GM23338 (cell line): Measurements from ENCODE around the gene CD300E. TPM values are rescaled to one million over a fixed set of nuclear protein-coding genes. Genes with fewer than 3 reads are reported as not detected.
A peak's percentile ranks its signal among the peaks of the same experiment; 100 is the strongest.

ENCODE experiments used
- ATAC-seq: fragments of 200-7000 bp; cut with Tn5 transposase; 3 replicates; pipeline ENCODE4 v1.9.1; 2020
- DNase-seq: peaks from one replicate; pipeline ENCODE4 v3.0.0-alpha.2; 2015; ENCODE audit warnings: low spot score
- H2AFZ ChIP-seq: fragments of 200-600 bp; sonication (generic); 2 replicates; pipeline ENCODE4 v1.8.0; 2016; ENCODE audit warnings: antibody characterized with exemption, mild to moderate bottlenecking, moderate library complexity
- H3F3A ChIP-seq: fragments of 200-600 bp; sonication (generic); replicated peaks from 2 replicates; pipeline ENCODE4 v1.8.0; 2017; ENCODE audit warnings: antibody characterized with exemption, mixed run types, low read depth
- H3K27ac ChIP-seq: fragments of 200-600 bp; sonication (generic); 2 replicates; pipeline ENCODE4 v1.6.1; 2016; ENCODE audit warnings: low read depth
- H3K27me3 ChIP-seq: fragments of 200-600 bp; sonication (generic); 2 replicates; pipeline ENCODE4 v1.8.0; 2016; ENCODE audit warnings: mild to moderate bottlenecking, mixed run types, moderate library complexity; ENCODE audit not compliant: insufficient read depth
- H3K36me3 ChIP-seq: fragments of 200-600 bp; sonication (generic); 2 replicates; pipeline ENCODE4 v1.8.0; 2016; ENCODE audit warnings: mild to moderate bottlenecking; ENCODE audit not compliant: insufficient read depth
- H3K4me1 ChIP-seq: fragments of 200-600 bp; sonication (generic); 2 replicates; pipeline ENCODE4 v1.8.0; 2016; ENCODE audit warnings: mild to moderate bottlenecking, moderate library complexity; ENCODE audit not compliant: insufficient read depth
- H3K4me2 ChIP-seq: fragments of 200-600 bp; sonication (generic); 2 replicates; pipeline ENCODE4 v1.7.1; 2017; ENCODE audit warnings: mixed run types
- H3K4me3 ChIP-seq: fragments of 200-600 bp; sonication (generic); 2 replicates; pipeline ENCODE4 v1.6.1; 2016; ENCODE audit warnings: mixed run types
- H3K79me2 ChIP-seq: fragments of 200-600 bp; sonication (generic); replicated peaks from 2 replicates; pipeline ENCODE4 v1.8.0; 2017; ENCODE audit warnings: mild to moderate bottlenecking; ENCODE audit not compliant: insufficient read depth
- H3K9me2 ChIP-seq: fragments of 200-600 bp; sonication (generic); 2 replicates; pipeline ENCODE4 v1.8.0; 2017; ENCODE audit not compliant: insufficient read depth
- H4K20me1 ChIP-seq: fragments of 200-600 bp; sonication (generic); replicated peaks from 2 replicates; pipeline ENCODE4 v1.8.0; 2017; ENCODE audit warnings: mild to moderate bottlenecking; ENCODE audit not compliant: insufficient read depth
- H3K27ac Mint-ChIP-seq: 2 replicates; pipeline ENCODE4 v1.8.0; 2020; ENCODE audit warnings: inconsistent platforms, mild to moderate bottlenecking, moderate library complexity, mixed read lengths
- H3K27me3 Mint-ChIP-seq: 3 replicates; pipeline ENCODE4 v1.8.0; 2022; ENCODE audit warnings: low read depth, mild to moderate bottlenecking, moderate library complexity, mixed read lengths, inconsistent platforms; ENCODE audit not compliant: insufficient read depth, poor library complexity
- H3K36me3 Mint-ChIP-seq: 3 replicates; pipeline ENCODE4 v1.8.0; 2021; ENCODE audit warnings: low read depth, mild to moderate bottlenecking, inconsistent platforms, moderate library complexity, mixed read lengths
- H3K4me1 Mint-ChIP-seq: 3 replicates; pipeline ENCODE4 v1.8.0; 2020; ENCODE audit warnings: mild to moderate bottlenecking, inconsistent platforms, mixed read lengths
- H3K4me3 Mint-ChIP-seq: 3 replicates; pipeline ENCODE4 v1.8.0; 2021; ENCODE audit warnings: moderate library complexity, mild to moderate bottlenecking, inconsistent platforms, mixed read lengths
- H3K9me3 Mint-ChIP-seq: 3 replicates; pipeline ENCODE4 v1.8.0; 2020; ENCODE audit warnings: moderate library complexity, mild to moderate bottlenecking, inconsistent platforms, mixed read lengths
- CTCF ChIP-seq, 2 experiments: fragments of 200-600 bp in 1 of 2; sonication (generic) in 1 of 2; conservative IDR thresholded peaks; 2 replicates each; pipeline versions ENCODE4 v1.5.1 to v1.6.1; 2016 to 2017; ENCODE audit warnings: antibody characterized with exemption in 2 of 2, low read depth in 2 of 2, mild to moderate bottlenecking in 2 of 2, moderate library complexity in 1 of 2
- NANOG ChIP-seq: IDR thresholded peaks from 2 replicates; pipeline ENCODE4 v1.6.1; 2016; ENCODE audit warnings: antibody characterized with exemption, borderline replicate concordance
- POLR2AphosphoS5 ChIP-seq: IDR thresholded peaks from 2 replicates; pipeline ENCODE4 v1.6.1; 2016; ENCODE audit warnings: antibody characterized with exemption, low read depth
- REST ChIP-seq: IDR thresholded peaks from one replicate; pipeline ENCODE4 v1.6.1; 2018; ENCODE audit warnings: antibody characterized with exemption; ENCODE audit not compliant: unreplicated experiment
- STAT1 ChIP-seq: IDR thresholded peaks from one replicate; pipeline ENCODE4 v1.6.1; 2016; ENCODE audit warnings: antibody characterized with exemption; ENCODE audit not compliant: unreplicated experiment
- ZNF114 ChIP-seq: fragments of 250-450 bp; sonication (Bioruptor Pico); IDR thresholded peaks from 2 replicates; pipeline ENCODE4 v1.5.0; 2020; ENCODE audit warnings: mild to moderate bottlenecking, moderate library complexity
- ZNF331 ChIP-seq: fragments of 250-450 bp; sonication (Bioruptor Pico); IDR thresholded peaks from 2 replicates; pipeline ENCODE4 v1.5.0; 2020; ENCODE audit warnings: low read depth, mild to moderate bottlenecking, moderate library complexity
- ZNF462 ChIP-seq: fragments of 250-450 bp; sonication (Bioruptor Pico); IDR thresholded peaks from 2 replicates; pipeline ENCODE4 v1.5.0; 2020; ENCODE audit warnings: mild to moderate bottlenecking, moderate library complexity
- polyA plus RNA-seq: library from polyadenylated mRNA; unstranded; fragments of >200 nt; fragmentation: Nextera tagmentation; extraction: Ambion mirVana; gene quantifications from 2 replicates; pipeline ENCODE4 v1.2.1, GENCODE V29; 2016
- total RNA-seq: library from RNA; depleted of rRNA; stranded (reverse); fragments of >200 nt; shearing (Covaris generic); gene quantifications from 2 replicates; pipeline ENCODE4 v1.2.3, GENCODE V29; 2014

The CD300E gene
- total and polyA plus RNA-seq, 2 experiments from 2014 or later = not detected

GRCh38 chr17:74670329-74670728 lies 46.8 kb upstream of the CD300E start:
- Histone ChIP-seq H3K9me2 (no peaks in the 10 kb centered on the region), H3K4me1 (no peaks in the 10 kb centered on the region; the same call in 1 of the 2 replicates), H3K79me2 (no peaks in the 10 kb centered on the region), H4K20me1 (peaks cover 5% of the 10 kb centered on the region), H2AFZ (no peak overlapping the region), H3F3A (no peaks in the 10 kb centered on the region), H3K27ac (no peak overlapping the region), H3K36me3 (no peaks in the 10 kb centered on the region), H3K4me3 (peak overlapping the region; percentile 46; the same call in 1 of the 2 replicates), H3K27me3 (peaks cover 72% of the 10 kb centered on the region), H3K4me2 (peak overlapping the region; percentile 81)
- Mint-ChIP-seq H3K4me1 (peaks cover 7% of the 10 kb centered on the region), H3K36me3 (no peaks in the 10 kb centered on the region), H3K27me3 (peaks cover 37% of the 10 kb centered on the region), H3K9me3 (no peaks in the 10 kb centered on the region), H3K4me3 (no peak overlapping the region), H3K27ac (no peak overlapping the region)
- no peak for DNase-seq
- TF ChIP-seq REST (no peak), POLR2AphosphoS5 (no peak), CTCF (conservative IDR thresholded peaks at IDR 0.05; ENCODE audit: low read depth in 2 of 2) (no peak), ZNF331 (CRISPR knock-in tag) (no peak), ZNF114 (no peak)
- no peak for ATAC-seq

- peaks cover 14% of the 10 kb centered on the region for H3K4me1 Mint-ChIP-seq
- no peaks in the 10 kb centered on the region for H3K9me2 ChIP-seq
- no peak overlapping the region for H2AFZ ChIP-seq
- peaks cover 5% of the 10 kb centered on the region; the same call in 1 of the 3 replicates for H3K9me3 Mint-ChIP-seq
- no peaks in the 10 kb centered on the region for H4K20me1 ChIP-seq
- H3K4me2 ChIP-seq = no peak overlapping the region
- no peak overlapping the region for H3K27ac Mint-ChIP-seq
- no peak overlapping the region for H3K4me3 Mint-ChIP-seq
- no peak overlapping the region for H3K4me3 ChIP-seq
- no peaks in the 10 kb centered on the region for H3K36me3 Mint-ChIP-seq
- no peaks in the 10 kb centered on the region for H3K79me2 ChIP-seq
- peaks cover 16% of the 10 kb centered on the region for H3K27me3 ChIP-seq
- H3K4me1 ChIP-seq = peaks cover 26% of the 10 kb centered on the region
- DNase-seq (no peak), ATAC-seq (no peak)
- no peaks in the 10 kb centered on the region for H3F3A ChIP-seq
- no peak overlapping the region for H3K27ac ChIP-seq
- peaks cover 2% of the 10 kb centered on the region for H3K27me3 Mint-ChIP-seq
- no peaks in the 10 kb centered on the region for H3K36me3 ChIP-seq
- TF ChIP-seq CTCF (conservative IDR thresholded peaks at IDR 0.05; ENCODE audit: low read depth in 2 of 2) (no peak), ZNF331 (CRISPR knock-in tag) (no peak), ZNF462 (no peak), STAT1 (no peak), NANOG (no peak)
Observed at GRCh38 chr17:74663561-74663960, 40.0 kb upstream of the CD300E start.
